ENCODE results near the gene ZCCHC18.
A peak's percentile ranks its signal among the peaks of the same experiment; 100 is the strongest.

ZCCHC18 gene

GRCh38 chrX:104156630-104157529, 44.6 kb downstream of the ZCCHC18 start, which contains the start of gene SLC25A53:
Gene SLC25A53 (minus strand): TSS chrX:104157009. CDS start chrX:104105257, 51,752 bp downstream.
- TF ChIP-seq, protein P1, sequence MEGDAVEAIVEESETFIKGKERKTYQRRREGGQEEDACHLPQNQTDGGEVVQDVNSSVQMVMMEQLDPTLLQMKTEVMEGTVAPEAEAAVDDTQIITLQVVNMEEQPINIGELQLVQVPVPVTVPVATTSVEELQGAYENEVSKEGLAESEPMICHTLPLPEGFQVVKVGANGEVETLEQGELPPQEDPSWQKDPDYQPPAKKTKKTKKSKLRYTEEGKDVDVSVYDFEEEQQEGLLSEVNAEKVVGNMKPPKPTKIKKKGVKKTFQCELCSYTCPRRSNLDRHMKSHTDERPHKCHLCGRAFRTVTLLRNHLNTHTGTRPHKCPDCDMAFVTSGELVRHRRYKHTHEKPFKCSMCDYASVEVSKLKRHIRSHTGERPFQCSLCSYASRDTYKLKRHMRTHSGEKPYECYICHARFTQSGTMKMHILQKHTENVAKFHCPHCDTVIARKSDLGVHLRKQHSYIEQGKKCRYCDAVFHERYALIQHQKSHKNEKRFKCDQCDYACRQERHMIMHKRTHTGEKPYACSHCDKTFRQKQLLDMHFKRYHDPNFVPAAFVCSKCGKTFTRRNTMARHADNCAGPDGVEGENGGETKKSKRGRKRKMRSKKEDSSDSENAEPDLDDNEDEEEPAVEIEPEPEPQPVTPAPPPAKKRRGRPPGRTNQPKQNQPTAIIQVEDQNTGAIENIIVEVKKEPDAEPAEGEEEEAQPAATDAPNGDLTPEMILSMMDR (conservative IDR thresholded peaks at IDR 0.05; ENCODE audit: low read depth) = no peak
- peak within 1 kb of the TSS; percentile 89 for H3K27ac ChIP-seq
- peak; percentile 57 for DNase-seq (ENCODE audit: low spot score)
- ChIA-PET CTCF (interaction anchor here (0.6 to 1.3 kb wide), 2 partner anchors 9 to 1112 kb away, joined by 3 to 5 read pairs; partner anchors contain the start of gene FAM199X), POLR2A (ENCODE audit: low non-redundant PET) (interaction anchor here (1.2 kb wide), 1 partner anchor 10 kb away, joined by 4 read pairs; the partner anchor contains the start of gene FAM199X)
